Breast epithelium (tissue), 3 donors: ENCODE results near the gene KLHL40.

ENCODE experiments used
- POLR2A ChIP-seq: fragments of 450-650 bp; IDR thresholded peaks from one replicate; pipeline ENCODE4 v1.6.1; 2016; ENCODE audit warnings: antibody characterized with exemption, mild to moderate bottlenecking, moderate library complexity
- POLR2AphosphoS5 ChIP-seq, 3 donors: sonication (generic); formaldehyde crosslinking; IDR thresholded peaks; one replicate each; pipeline ENCODE4 v1.6.1; 2017; ENCODE audit warnings: antibody characterized with exemption in 3 of 3
- TF ChIP-seq, protein P1 (sequence below), 3 donors: fragments of 450-650 bp; IDR thresholded peaks; one replicate each; pipeline ENCODE4 v1.5.1; 2016 to 2017; ENCODE audit warnings: antibody characterized with exemption in 3 of 3, mild to moderate bottlenecking in 3 of 3, moderate library complexity in 3 of 3

- TF ChIP-seq POLR2A (no peak), POLR2AphosphoS5 (IDR thresholded peaks at IDR 0.05) (peak in 1 of 3 donors; percentile 32)
- TF ChIP-seq, protein P1, sequence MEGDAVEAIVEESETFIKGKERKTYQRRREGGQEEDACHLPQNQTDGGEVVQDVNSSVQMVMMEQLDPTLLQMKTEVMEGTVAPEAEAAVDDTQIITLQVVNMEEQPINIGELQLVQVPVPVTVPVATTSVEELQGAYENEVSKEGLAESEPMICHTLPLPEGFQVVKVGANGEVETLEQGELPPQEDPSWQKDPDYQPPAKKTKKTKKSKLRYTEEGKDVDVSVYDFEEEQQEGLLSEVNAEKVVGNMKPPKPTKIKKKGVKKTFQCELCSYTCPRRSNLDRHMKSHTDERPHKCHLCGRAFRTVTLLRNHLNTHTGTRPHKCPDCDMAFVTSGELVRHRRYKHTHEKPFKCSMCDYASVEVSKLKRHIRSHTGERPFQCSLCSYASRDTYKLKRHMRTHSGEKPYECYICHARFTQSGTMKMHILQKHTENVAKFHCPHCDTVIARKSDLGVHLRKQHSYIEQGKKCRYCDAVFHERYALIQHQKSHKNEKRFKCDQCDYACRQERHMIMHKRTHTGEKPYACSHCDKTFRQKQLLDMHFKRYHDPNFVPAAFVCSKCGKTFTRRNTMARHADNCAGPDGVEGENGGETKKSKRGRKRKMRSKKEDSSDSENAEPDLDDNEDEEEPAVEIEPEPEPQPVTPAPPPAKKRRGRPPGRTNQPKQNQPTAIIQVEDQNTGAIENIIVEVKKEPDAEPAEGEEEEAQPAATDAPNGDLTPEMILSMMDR (IDR thresholded peaks at IDR 0.05), result no peak
These were observed 29.9 kb upstream of the KLHL40 start for GRCh38 chr3:42655331-42655888.
